HG03039 (cell line): ENCODE data around the gene SAMD3.
"Not testable (repeated sequence)": the region's sequence is repeated elsewhere in the genome, so short reads cannot be mapped to it uniquely, and the experiment has no call there.

Experiments used
- ATAC-seq: cut with Tn5 transposase; IDR thresholded peaks from one replicate; pipeline ENCODE4 v1.9.1; 2021; ENCODE audit warnings: mild to moderate bottlenecking, moderate library complexity; ENCODE audit not compliant: unreplicated experiment

Gene SAMD3

GRCh38 chr6:130222775-130223174 lies at the start of gene SAMD3:
SAMD3 (minus strand) TSS chr6:130222951; CDS start chr6:130215273, 7,678 bp downstream.
- ATAC-seq, result no peak

- ATAC-seq, result peak; percentile 93
Measured at GRCh38 chr6:130269969-130270635, 47.4 kb upstream of the SAMD3 start.

- ATAC-seq, result not testable (repeated sequence)
Measured at GRCh38 chr6:130265553-130265952, 42.8 kb upstream of the SAMD3 start.

GRCh38 chr6:130262008-130262407 lies 39.3 kb upstream of the SAMD3 start:
- no peak for ATAC-seq

GRCh38 chr6:130261558-130261957 lies 38.8 kb upstream of the SAMD3 start:
- ATAC-seq, result not testable (repeated sequence)

GRCh38 chr6:130260614-130261241 lies 38.0 kb upstream of the SAMD3 start:
- ATAC-seq, result peak; percentile 36

GRCh38 chr6:130260050-130260462 lies 37.3 kb upstream of the SAMD3 start:
- peak; percentile 61 for ATAC-seq

GRCh38 chr6:130259557-130259956 lies 36.8 kb upstream of the SAMD3 start:
- ATAC-seq, result peak; percentile 19

GRCh38 chr6:130259140-130259539 lies 36.4 kb upstream of the SAMD3 start:
- peak; percentile 36 for ATAC-seq

GRCh38 chr6:130252527-130253237 lies 29.9 kb upstream of the SAMD3 start:
- no peak for ATAC-seq

GRCh38 chr6:130245267-130245666 lies 22.5 kb upstream of the SAMD3 start:
- no peak for ATAC-seq

- no peak for ATAC-seq
Measured at GRCh38 chr6:130244728-130245127, 22.0 kb upstream of the SAMD3 start.

GRCh38 chr6:130240232-130240631 lies 17.5 kb upstream of the SAMD3 start:
- no peak for ATAC-seq

- no peak for ATAC-seq
Measured at GRCh38 chr6:130239755-130240154, 17.0 kb upstream of the SAMD3 start.

GRCh38 chr6:130233330-130233729 lies 10.6 kb upstream of the SAMD3 start:
- no peak for ATAC-seq

GRCh38 chr6:130230531-130230930 lies 7.8 kb upstream of the SAMD3 start:
- ATAC-seq, result not testable (repeated sequence)

GRCh38 chr6:130229645-130230044 lies 6.9 kb upstream of the SAMD3 start:
- ATAC-seq, result no peak

- peak; percentile 98 for ATAC-seq
Measured at GRCh38 chr6:130223508-130223907, 757 bp upstream of the SAMD3 start.

- ATAC-seq, result no peak
Measured at GRCh38 chr6:130218134-130218533, 4.6 kb downstream of the SAMD3 start.

GRCh38 chr6:130216620-130217019 lies 6.1 kb downstream of the SAMD3 start:
- ATAC-seq, result no peak

- no peak for ATAC-seq
Measured at GRCh38 chr6:130215526-130215925, 7.2 kb downstream of the SAMD3 start.
